Epithelial cell of prostate (primary cell): ENCODE results near the gene L1CAM.

Experiments used
- DNase-seq: peaks from one replicate; pipeline ENCODE4 v3.0.0-alpha.2; 2011; ENCODE audit warnings: low read depth, low spot score
- H3K27ac ChIP-seq: fragments of 450-650 bp; 2 replicates; pipeline ENCODE4 v1.5.1; 2017; ENCODE audit warnings: mild to moderate bottlenecking

The L1CAM gene

GRCh38 chrX:153924149-153924861, 38.3 kb upstream of the L1CAM start:
- no peak for DNase-seq
- H3K27ac ChIP-seq = no peak overlapping the region

DNA sequence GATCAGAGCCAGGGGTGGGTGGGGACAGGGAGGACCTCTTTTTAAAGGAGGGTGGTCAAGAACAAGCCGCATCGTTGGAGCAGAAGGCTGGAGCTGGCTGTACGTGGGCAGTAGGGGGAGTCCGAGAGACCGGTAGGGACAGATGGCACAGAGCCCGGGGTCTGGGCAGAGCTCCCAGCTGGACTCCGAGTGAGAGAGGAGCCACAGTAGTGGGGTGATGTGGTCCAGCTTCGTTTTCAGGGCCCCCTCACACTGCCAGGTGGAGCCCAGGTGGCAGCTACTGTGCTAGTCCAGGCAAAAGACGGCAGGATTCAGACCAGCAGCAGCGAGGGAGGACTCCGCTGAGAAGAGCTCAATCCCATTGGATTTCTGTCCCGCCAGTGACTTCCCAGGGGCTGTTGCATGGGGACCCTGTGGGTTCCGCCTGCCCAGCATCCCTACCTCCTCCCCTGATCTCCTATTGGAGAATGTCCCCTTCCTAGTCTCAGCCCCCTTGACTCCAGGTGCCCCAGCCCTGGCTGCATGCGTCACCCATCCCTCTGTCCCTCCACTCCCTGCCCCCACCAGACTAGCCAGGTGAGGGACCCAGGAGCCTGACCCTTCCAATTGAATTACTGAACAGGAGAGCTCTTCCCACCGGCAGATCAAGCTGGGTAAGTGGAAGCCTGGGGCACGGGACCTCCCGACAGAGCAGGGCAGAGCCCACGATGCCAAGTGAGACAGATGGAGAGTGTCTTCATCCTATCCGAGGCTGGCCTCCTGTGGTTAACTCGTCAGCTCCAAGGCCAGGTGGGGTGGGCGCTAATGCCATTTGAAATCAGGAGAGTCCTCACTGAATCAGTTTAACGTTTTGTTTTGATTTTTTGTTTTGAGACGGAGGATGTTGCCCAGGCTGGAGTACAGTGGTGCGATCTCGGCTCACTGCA, 37.2 kb upstream of the L1CAM start:
- H3K27ac ChIP-seq = no peak overlapping the region

DNA sequence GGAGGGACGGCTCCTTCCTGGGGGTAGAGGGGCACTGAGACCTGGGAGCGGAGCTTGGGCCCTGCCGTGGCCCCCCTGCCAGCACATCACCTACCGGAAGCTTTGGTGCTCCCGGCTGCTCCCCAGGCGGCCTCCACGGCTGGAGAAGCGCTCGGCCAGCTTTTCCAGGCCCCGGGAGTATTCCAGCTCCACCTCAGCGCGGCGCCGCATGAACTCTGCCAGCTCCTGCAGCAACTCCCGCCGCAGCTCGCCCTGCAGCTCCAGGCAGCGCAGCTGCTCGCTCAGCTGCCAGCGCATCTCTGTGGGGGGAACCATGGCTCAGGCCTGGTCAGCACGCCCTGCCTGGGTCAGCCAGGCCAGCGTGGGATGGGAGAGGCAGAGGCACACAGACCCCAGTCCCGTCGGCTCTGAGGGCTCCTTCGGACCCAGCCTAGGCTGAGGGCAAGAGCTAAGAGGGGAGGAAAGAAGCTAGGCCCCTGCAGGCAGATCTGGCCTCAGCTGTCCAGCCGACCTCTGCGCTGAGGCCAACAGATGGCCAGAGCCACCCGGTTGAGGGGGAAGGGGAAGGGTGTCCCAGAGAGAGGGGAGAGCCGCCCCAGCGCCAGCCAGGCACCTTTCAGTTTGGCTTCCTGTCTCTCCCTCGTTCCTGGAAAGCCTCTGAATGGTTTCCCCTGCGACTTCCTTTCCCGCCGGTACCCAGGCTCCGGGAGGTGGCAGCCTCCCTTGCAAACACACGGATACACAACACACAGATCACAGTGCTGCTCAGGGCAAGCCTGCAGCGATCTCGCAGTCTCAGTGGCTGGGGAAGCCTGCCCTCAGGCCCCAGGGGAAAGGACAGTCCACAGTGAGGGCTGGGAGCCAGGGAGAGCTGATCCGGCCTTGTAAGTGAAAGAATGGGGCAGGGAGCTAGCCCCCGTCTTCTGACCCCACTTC, 35.8 kb upstream of the L1CAM start:
- no peak overlapping the region for H3K27ac ChIP-seq

More for the DNA sequence above, 37.2 kb upstream of the L1CAM start:
- DNase-seq = no peak

DNA sequence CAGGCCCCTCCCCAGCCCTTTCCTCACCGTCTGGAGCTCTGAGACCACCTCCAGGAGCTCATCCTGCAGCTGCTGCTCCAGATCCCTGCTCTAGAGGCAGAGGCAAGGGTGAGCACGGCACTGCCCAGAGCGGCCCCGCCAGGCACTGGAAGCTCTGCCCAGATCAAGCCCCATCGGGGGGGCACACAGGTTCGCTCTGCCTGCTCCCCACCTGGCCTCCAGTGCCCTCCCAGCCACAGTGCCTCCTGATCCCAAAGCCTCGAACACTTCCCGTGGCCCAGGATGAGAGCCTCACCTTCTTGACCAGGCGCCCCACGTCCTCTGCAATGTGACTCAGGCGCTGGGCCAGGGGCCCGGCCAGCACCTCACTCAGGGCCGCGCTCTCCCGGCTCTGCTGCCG, 35.1 kb upstream of the L1CAM start:
- H3K27ac ChIP-seq = no peak overlapping the region
- DNase-seq = no peak

More for the DNA sequence above, 35.8 kb upstream of the L1CAM start:
- DNase-seq = no peak

DNA sequence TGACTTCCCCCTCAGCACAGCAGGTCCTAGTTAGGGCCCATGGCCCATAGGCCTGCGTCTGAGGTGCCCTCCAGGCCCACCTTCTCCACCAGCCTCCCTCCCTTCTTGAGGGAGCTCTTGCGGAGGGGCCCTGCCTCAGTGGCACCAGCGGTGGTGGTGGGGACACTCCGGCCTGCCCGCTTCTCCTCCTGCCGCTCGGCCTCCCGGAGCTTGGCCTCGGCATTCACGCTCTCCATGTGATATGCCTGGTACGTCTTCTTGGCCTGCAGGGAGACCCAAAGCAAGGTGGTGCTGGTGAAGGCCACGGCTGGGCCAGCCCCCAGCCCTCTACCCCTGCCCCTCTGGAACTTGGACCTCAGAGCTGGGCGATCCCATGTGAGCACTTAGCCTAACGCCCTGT, 34.6 kb upstream of the L1CAM start:
- no peak overlapping the region for H3K27ac ChIP-seq
- DNase-seq = no peak

DNA sequence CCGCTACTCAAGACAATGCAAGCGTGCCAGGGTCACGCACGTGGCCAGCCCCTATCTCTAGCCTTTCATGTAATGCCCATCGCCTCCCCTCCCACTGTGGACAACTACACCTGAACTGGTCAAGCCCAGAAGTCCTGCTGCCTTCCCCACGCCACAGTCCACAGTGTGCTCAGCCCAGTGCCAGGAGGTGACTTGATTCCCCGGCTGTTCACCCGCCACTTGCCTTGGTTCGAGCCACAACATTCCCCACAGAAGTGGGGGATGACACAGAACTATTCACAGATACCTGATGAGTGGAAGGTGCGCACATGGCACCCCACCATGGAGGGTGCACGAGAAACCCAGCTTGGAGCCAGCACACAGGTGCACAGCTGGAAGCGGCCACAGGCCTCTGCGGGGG, 33.3 kb upstream of the L1CAM start:
- DNase-seq = no peak
- H3K27ac ChIP-seq = no peak overlapping the region

DNA sequence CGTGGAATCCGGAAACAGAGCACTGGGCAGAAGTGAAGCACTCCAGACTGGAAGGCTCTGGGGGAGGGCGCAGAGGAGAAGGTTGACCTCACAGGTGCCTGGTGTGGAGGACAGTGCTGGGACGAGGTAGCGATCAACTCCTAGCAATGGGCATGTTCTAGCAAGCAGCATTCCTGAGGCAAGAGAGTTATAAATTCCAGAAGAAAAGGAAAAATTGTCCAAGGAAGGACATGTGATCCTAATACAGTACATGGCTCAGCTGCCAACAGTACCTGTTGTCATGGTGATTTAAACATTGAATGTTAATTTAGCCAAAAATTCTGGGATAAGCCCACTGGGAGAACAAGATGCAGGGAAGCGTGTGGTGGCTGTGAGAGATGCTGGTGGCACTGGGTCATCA, 31.9 kb upstream of the L1CAM start:
- no peak overlapping the region for H3K27ac ChIP-seq
- DNase-seq = no peak

DNA sequence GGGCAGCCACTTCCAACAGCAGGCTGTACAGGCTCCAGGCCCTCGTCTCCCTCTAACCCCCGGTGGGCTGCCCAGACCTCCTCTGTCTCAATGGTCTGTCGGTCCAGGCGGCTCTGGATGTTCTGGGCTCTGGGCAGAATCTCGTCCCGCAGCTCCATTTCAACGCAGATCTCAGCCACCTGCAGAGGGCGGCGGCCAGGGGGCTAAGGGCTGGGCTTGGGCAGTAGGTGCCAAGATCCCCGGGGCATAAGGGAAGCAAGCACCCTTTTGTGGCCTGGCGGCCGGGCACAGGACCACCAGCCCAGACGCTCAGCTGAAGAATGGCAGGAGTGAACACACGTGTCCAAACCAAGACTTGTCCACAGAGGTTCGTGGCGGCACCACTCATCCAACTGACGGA, 27.7 kb upstream of the L1CAM start:
- no peak overlapping the region for H3K27ac ChIP-seq
- DNase-seq = no peak

GRCh38 chrX:153913211-153913610, 27.2 kb upstream of the L1CAM start:
- DNase-seq = no peak

GRCh38 chrX:153911798-153912197, 25.8 kb upstream of the L1CAM start:
- DNase-seq = no peak
- no peak overlapping the region for H3K27ac ChIP-seq

More at GRCh38 chrX:153913211-153913610, 27.2 kb upstream of the L1CAM start:
- no peak overlapping the region for H3K27ac ChIP-seq

DNA sequence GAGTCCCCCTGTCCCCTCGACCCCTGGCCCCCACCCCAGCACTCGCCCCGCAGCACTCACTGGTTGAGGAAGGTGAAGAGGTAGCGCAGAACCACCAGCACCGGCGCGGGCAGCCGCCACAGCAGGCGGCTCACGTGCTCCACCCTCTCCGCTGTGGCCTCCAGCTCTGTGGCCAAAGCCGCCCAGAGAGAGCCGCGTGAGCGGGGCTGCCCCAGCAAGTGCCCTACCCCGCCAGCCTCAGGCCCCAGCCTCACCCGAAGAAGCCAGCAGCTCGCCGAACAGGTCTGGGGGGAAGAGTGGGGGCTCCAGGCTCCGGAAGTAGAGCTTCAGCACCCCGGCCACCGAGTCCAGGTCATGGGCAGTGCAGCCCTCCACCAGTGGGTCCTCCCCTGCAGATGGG, 24.5 kb upstream of the L1CAM start:
- H3K27ac ChIP-seq = no peak overlapping the region
- no peak for DNase-seq

GRCh38 chrX:153909980-153910360, 24.0 kb upstream of the L1CAM start:
- H3K27ac ChIP-seq = no peak overlapping the region
- no peak for DNase-seq

GRCh38 chrX:153909024-153909979, 23.3 kb upstream of the L1CAM start:
- no peak overlapping the region for H3K27ac ChIP-seq
- DNase-seq = no peak

- no peak overlapping the region for H3K27ac ChIP-seq
- DNase-seq = no peak
Observed at GRCh38 chrX:153908219-153908860, 22.4 kb upstream of the L1CAM start.

- H3K27ac ChIP-seq = no peak overlapping the region
- DNase-seq = no peak
Observed at GRCh38 chrX:153907456-153907855, 21.5 kb upstream of the L1CAM start.

DNA sequence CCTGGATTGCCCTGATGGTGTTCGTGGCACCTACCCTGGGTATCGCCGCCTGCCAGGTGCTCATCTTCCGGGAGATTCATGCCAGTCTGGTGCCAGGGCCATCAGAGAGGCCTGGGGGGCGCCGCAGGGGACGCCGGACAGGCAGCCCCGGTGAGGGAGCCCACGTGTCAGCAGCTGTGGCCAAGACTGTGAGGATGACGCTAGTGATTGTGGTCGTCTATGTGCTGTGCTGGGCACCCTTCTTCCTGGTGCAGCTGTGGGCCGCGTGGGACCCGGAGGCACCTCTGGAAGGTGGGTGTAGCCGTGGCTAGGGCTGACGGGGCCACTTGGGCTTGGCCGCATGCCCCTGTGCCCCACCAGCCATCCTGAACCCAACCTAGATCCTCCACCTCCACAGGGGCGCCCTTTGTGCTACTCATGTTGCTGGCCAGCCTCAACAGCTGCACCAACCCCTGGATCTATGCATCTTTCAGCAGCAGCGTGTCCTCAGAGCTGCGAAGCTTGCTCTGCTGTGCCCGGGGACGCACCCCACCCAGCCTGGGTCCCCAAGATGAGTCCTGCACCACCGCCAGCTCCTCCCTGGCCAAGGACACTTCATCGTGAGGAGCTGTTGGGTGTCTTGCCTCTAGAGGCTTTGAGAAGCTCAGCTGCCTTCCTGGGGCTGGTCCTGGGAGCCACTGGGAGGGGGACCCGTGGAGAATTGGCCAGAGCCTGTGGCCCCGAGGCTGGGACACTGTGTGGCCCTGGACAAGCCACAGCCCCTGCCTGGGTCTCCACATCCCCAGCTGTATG, 20.3 kb upstream of the L1CAM start:
- no peak for DNase-seq
- H3K27ac ChIP-seq = no peak overlapping the region

GRCh38 chrX:153905481-153906095, 19.6 kb upstream of the L1CAM start:
- no peak for DNase-seq

More at GRCh38 chrX:153905481-153906095, 19.6 kb upstream of the L1CAM start:
- H3K27ac ChIP-seq = no peak overlapping the region
